Measurements from ENCODE around the gene NR4A1. TPM values are rescaled to one million over a fixed set of nuclear protein-coding genes. Genes with fewer than 3 reads are reported as not detected.

Gene NR4A1
- polyA plus RNA-seq, 1 experiment = 18.6 TPM

GRCh38 chr12:52043386-52044212 is 7.6 kb upstream of the NR4A1 start:
- DNase-seq (ENCODE audit: low read depth) = no peak
- ChIA-PET CTCF (interaction anchor here (1.1 to 5.7 kb wide), 4 partner anchors 17 to 39 kb away, joined by 4 to 48 read pairs (median 6); partner anchors contain the start of gene ATG101), POLR2A (no interaction called here)
- Histone ChIP-seq H3K4me3 (ENCODE audit: low read depth, low read length) (no peak overlapping the region), H3K36me3 (ENCODE audit: control insufficient read depth, insufficient read depth, low read length) (0 out of 2 replicates have a peak, but pooled peaks cover 2% of the 10 kb centered on the region), H3K27me3 (ENCODE audit: control insufficient read depth, insufficient read depth, low read length) (no peaks in the 10 kb centered on the region)
- no peak for TF ChIP-seq CTCF (IDR thresholded peaks at IDR 0.05; ENCODE audit: insufficient read depth, low read depth, low read length)

GRCh38 chr12:52044292-52044983 is 6.8 kb upstream of the NR4A1 start:
- Histone ChIP-seq H3K4me3 (ENCODE audit: low read depth, low read length) (no peak overlapping the region), H3K27me3 (ENCODE audit: control insufficient read depth, insufficient read depth, low read length) (no peaks in the 10 kb centered on the region), H3K36me3 (ENCODE audit: control insufficient read depth, insufficient read depth, low read length) (0 out of 2 replicates have a peak, but pooled peaks cover 2% of the 10 kb centered on the region)
- peak; percentile 89 for DNase-seq (ENCODE audit: low read depth)
- CTCF ChIA-PET = interaction anchor here (1.1 to 5.7 kb wide), 5 partner anchors 12 to 38 kb away, joined by 3 to 48 read pairs (median 6); partner anchors contain the start of gene ATG101
- POLR2A ChIA-PET = no interaction called here
- TF ChIP-seq CTCF (IDR thresholded peaks at IDR 0.05; ENCODE audit: insufficient read depth, low read depth, low read length) = no peak

GRCh38 chr12:52045794-52046199 is 5.4 kb upstream of the NR4A1 start:
- POLR2A ChIA-PET = interaction anchor here (0.7 kb wide), 1 partner anchor 13 kb away, joined by 3 read pairs; no protein-coding TSS in a partner anchor
- CTCF ChIA-PET = interaction anchor here (1.0 to 5.7 kb wide), 3 partner anchors 21 to 37 kb away, joined by 3 to 48 read pairs (median 5); no protein-coding TSS in a partner anchor
- Histone ChIP-seq H3K36me3 (ENCODE audit: control insufficient read depth, insufficient read depth, low read length) (0 out of 2 replicates have a peak, but pooled peaks cover 2% of the 10 kb centered on the region), H3K4me3 (ENCODE audit: low read depth, low read length) (no peak overlapping the region), H3K27me3 (ENCODE audit: control insufficient read depth, insufficient read depth, low read length) (no peaks in the 10 kb centered on the region)
- no peak for DNase-seq (ENCODE audit: low read depth)
- TF ChIP-seq CTCF (IDR thresholded peaks at IDR 0.05; ENCODE audit: insufficient read depth, low read depth, low read length) = no peak

- TF ChIP-seq CTCF (IDR thresholded peaks at IDR 0.05; ENCODE audit: insufficient read depth, low read depth, low read length) = no peak
- POLR2A ChIA-PET = no interaction called here
- Histone ChIP-seq H3K36me3 (ENCODE audit: control insufficient read depth, insufficient read depth, low read length) (0 out of 2 replicates have a peak, but pooled peaks cover 2% of the 10 kb centered on the region), H3K27me3 (ENCODE audit: control insufficient read depth, insufficient read depth, low read length) (no peaks in the 10 kb centered on the region), H3K4me3 (ENCODE audit: low read depth, low read length) (no peak overlapping the region)
- CTCF ChIA-PET = interaction anchor here (1.0 to 5.7 kb wide), 4 partner anchors 22 to 43 kb away, joined by 3 to 48 read pairs (median 3); no protein-coding TSS in a partner anchor
- no peak for DNase-seq (ENCODE audit: low read depth)
Measured at GRCh38 chr12:52046859-52047258, 4.4 kb upstream of the NR4A1 start.

- no peaks in the 10 kb centered on the region for H3K27me3 ChIP-seq (ENCODE audit: control insufficient read depth, insufficient read depth, low read length)
- no peak overlapping the region for H3K4me3 ChIP-seq (ENCODE audit: low read depth, low read length)
- POLR2A ChIA-PET = interaction anchor here (0.5 to 0.6 kb wide), 2 partner anchors 22 to 42 kb away, joined by 3 to 5 read pairs; no protein-coding TSS in a partner anchor
- CTCF ChIA-PET = no interaction called here
- TF ChIP-seq CTCF (IDR thresholded peaks at IDR 0.05; ENCODE audit: insufficient read depth, low read depth, low read length) = no peak
- DNase-seq (ENCODE audit: low read depth) = no peak
- H3K36me3 ChIP-seq (ENCODE audit: control insufficient read depth, insufficient read depth, low read length) = no peaks in the 10 kb centered on the region; the same call in 1 of the 2 replicates
Measured at GRCh38 chr12:52049286-52049685, 2.0 kb upstream of the NR4A1 start.
